Activated CD4-positive, alpha-beta memory T cell treated with anti-CD3 and anti-CD28 coated beads for 36 hours (primary cell): Measurements from ENCODE around the gene SLITRK4. TPM values are rescaled to one million over a fixed set of nuclear protein-coding genes. Genes with fewer than 3 reads are reported as not detected.

Source experiments
- CTCF ChIA-PET: fragments of 350-600 bp; sonication (Branson Sonifier 250); formaldehyde crosslinking; loops from one replicate; lab custom pipeline; 2021; ENCODE audit warnings: antibody characterized with exemption, inconsistent platforms; lab: Charles Lee
- POLR2A ChIA-PET: fragments of 350-600 bp; sonication (Branson Sonifier 250); formaldehyde crosslinking; loops from one replicate; lab custom pipeline; 2021; ENCODE audit warnings: antibody characterized with exemption; lab: Charles Lee
- DNase-seq: peaks from one replicate; pipeline ENCODE4 v3.0.0-alpha.2; 2020
- H3K27ac Mint-ChIP-seq: one replicate; pipeline ENCODE4 v1.8.0; 2021; ENCODE audit warnings: mixed read lengths
- H3K27me3 Mint-ChIP-seq: one replicate; pipeline ENCODE4 v1.8.0; 2021; ENCODE audit warnings: mixed read lengths
- H3K36me3 Mint-ChIP-seq: one replicate; pipeline ENCODE4 v1.8.0; 2021; ENCODE audit warnings: mixed read lengths
- H3K4me1 Mint-ChIP-seq: one replicate; pipeline ENCODE4 v1.8.0; 2021; ENCODE audit warnings: low read depth, mixed read lengths
- H3K4me3 Mint-ChIP-seq: one replicate; pipeline ENCODE4 v1.8.0; 2021; ENCODE audit warnings: mild to moderate bottlenecking, mixed read lengths
- H3K9me3 Mint-ChIP-seq: one replicate; pipeline ENCODE4 v1.8.0; 2021; ENCODE audit warnings: mixed read lengths
- intact Hi-C: fragments of 100-400 bp; cut with micrococcal nuclease; formaldehyde crosslinking; loops from one replicate; pipeline ENCODE4 v1.15.1; 2023
- total RNA-seq, 2 experiments: library from RNA; stranded (reverse); gene quantifications; one replicate each; pipeline ENCODE4 v1.2.3, GENCODE V29; 2021

Gene SLITRK4
- total RNA-seq, 2 experiments from 2014 or later, result not detected

DNA sequence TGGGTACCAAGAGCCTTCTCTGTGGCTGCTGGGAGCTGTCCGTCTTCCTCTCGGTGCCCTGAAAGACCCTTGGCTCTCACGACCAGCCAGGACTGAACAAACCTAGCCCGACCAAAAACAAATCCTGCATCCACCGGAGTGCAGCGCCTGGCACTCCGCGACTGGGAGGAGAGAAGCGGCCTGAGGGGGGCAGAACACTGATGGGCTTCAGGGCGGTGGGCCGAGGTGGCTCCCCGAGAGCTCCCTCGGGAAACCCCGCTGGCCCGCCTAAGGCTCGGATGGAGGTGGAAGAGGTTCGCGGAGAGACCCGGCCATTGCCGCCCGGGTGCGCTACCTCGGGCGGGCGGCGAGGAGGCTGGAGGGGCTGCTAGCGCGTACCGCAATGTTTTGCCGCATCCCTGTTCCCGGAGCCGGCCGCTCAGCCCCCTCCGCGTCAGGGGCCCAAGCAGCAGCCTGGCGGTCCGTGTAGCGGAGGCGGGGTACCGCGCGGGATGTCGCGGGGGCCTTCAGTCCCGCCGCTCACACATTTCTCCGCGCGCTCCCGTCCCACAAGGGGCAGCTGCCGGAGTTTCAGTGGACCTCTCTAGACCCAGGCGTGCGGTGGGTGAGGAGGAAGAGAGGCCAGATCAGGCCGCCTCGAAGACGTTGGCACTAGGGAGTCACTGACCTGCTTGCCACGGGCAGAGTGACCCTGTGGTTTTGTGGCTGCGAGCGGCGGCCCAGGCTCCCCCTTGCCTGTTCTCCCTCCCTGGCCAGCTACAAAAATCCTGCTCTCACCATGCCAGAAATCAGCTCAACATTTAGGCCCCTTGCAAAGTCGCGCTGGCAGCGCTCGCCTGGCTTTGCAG lies 2.2 kb downstream of the SLITRK4 start:
- ChIA-PET CTCF (no interaction called here), POLR2A (no interaction called here)
- no peak overlapping the region for H3K27ac Mint-ChIP-seq
- H3K9me3 Mint-ChIP-seq, result no peaks in the 10 kb centered on the region
- H3K4me3 Mint-ChIP-seq, result no peak overlapping the region
- no peak for DNase-seq
- intact Hi-C loops, result no loop called here
- H3K4me1 Mint-ChIP-seq, result no peaks in the 10 kb centered on the region
- peaks cover 15% of the 10 kb centered on the region for H3K27me3 Mint-ChIP-seq
- H3K36me3 Mint-ChIP-seq, result no peaks in the 10 kb centered on the region

DNA sequence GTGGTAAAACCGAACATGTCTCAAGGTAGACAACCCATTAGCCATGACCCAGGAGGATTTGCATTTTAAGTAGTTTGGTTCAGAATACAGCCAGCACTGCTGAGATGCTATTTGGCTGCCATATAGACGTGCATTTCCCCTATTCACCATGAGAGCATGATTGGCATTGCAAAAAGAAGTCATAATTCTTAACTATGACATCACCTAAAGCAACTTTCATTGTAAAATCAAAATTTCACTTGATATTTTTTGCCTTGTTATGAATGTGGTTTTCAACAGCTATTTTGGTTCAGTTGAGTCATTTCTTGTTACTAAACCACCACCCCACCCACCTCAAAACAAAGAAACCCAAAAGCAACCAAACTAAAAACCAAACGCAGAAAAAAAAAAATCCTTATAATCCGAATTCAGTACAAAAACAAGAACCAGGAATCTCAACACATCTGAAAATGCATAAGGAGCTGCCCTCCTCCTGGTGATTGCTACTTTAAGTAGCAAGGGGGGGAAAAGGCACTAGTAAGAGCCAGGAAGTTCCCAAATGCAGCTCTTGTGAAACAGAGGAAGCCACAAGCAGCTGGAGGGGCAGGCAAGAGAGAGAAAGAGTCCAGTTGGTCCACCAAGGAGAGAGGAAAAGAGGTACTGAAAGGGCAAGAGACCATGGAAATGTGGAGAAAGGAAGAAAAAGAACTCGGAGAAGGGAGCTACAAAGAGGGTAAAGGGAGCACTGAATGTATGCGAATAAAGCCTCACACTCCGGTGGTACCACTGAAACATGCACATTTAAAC lies 3.1 kb downstream of the SLITRK4 start:
- intact Hi-C loops, result no loop called here
- CTCF ChIA-PET, result no interaction called here
- no peaks in the 10 kb centered on the region for H3K4me1 Mint-ChIP-seq

DNA sequence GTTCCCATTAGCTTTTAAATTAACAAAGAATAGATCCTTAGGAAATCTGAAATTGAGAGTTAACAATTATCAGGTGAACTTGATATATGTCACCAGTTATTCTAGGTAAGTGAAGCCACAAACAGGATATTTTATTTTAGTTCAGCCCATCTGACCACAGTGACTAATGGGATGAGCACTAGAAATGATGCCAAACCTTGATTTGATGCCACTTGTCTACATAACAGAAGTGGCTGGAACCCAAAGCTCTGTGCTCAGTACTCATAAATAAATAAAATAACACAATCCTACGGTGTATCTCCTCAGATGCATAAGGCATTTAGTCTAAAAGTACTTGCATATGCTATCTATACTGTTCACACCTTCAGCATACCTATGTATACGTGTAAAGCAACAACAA lies 12.2 kb downstream of the SLITRK4 start:
- Mint-ChIP-seq H3K9me3 (no peaks in the 10 kb centered on the region), H3K4me3 (no peak overlapping the region), H3K27me3 (no peaks in the 10 kb centered on the region), H3K27ac (no peak overlapping the region), H3K36me3 (no peaks in the 10 kb centered on the region), H3K4me1 (no peaks in the 10 kb centered on the region)
- ChIA-PET CTCF (no interaction called here), POLR2A (no interaction called here)
- intact Hi-C loops, result no loop called here
- no peak for DNase-seq

More for the DNA sequence above, 3.1 kb downstream of the SLITRK4 start:
- Mint-ChIP-seq H3K27ac (no peak overlapping the region), H3K4me3 (no peak overlapping the region), H3K27me3 (peaks cover 15% of the 10 kb centered on the region), H3K9me3 (no peaks in the 10 kb centered on the region), H3K36me3 (no peaks in the 10 kb centered on the region)
- no peak for DNase-seq
- POLR2A ChIA-PET, result no interaction called here

DNA sequence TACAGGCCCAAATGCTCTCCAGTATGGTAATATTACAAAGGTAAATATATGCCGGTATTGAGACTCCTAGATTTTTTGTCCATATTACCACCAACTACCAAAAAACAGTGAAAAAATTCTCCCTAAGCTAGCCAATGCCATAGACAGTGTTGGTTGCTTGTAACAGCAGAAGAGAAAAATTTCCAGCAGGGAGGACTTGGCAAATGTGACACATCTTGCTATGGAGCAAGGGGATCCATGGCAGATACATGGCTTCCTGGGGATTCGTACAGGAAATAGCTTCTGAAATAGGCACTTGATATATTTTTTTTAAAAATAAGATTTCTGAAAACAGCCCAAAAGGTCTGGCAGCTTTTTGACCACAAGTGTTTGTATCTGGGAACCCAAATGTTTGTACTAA lies 14.6 kb downstream of the SLITRK4 start:
- ChIA-PET POLR2A (no interaction called here), CTCF (no interaction called here)
- H3K9me3 Mint-ChIP-seq, result no peaks in the 10 kb centered on the region
- H3K27me3 Mint-ChIP-seq, result no peaks in the 10 kb centered on the region
- H3K36me3 Mint-ChIP-seq, result no peaks in the 10 kb centered on the region
- H3K4me1 Mint-ChIP-seq, result no peaks in the 10 kb centered on the region
- no peak for DNase-seq
- H3K4me3 Mint-ChIP-seq, result no peak overlapping the region
- H3K27ac Mint-ChIP-seq, result no peak overlapping the region
- intact Hi-C loops, result no loop called here

DNA sequence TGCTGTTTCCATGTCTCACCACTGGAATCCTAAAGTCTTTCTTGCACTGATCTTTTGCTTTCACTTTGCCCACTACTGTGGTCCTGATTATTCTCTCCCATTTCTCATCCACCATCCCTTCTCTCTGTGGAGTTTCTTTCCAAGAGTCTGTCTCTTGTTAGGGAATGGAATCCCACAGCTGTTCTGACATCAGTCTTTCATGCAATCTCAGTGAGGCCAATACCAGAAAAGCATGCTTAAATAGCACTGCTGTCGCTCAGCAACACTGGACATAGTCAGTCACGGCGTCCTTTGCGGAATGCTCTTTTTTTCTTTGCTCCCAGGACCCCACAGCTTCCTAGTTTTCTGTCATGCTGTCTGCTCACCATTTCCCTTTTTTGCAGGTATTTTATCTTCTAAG lies 20.1 kb downstream of the SLITRK4 start:
- ChIA-PET POLR2A (no interaction called here), CTCF (no interaction called here)
- no peak overlapping the region for H3K4me3 Mint-ChIP-seq
- intact Hi-C loops, result no loop called here
- H3K9me3 Mint-ChIP-seq, result peaks cover 2% of the 10 kb centered on the region
- DNase-seq, result no peak
- no peaks in the 10 kb centered on the region for H3K36me3 Mint-ChIP-seq
- H3K4me1 Mint-ChIP-seq, result no peaks in the 10 kb centered on the region
- no peaks in the 10 kb centered on the region for H3K27me3 Mint-ChIP-seq
- no peak overlapping the region for H3K27ac Mint-ChIP-seq

DNA sequence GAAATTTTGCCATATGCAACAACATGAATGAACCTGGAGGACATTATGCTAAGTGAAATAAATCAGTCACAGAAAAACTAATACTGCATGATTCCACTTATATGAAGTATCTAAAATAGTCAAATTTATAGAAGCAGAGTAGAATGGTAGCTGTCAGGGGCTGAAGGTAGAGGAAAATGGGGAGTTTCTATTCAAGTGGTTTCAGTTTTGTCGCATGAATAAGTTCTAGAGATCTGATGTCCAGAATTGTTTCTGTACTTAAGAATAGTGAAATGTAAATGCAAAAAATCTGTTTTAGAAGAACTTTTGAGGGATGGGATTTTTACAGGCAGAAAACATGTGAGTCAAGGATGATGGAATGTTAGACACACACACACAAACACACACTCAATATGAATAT lies 34.1 kb downstream of the SLITRK4 start:
- H3K36me3 Mint-ChIP-seq, result no peaks in the 10 kb centered on the region
- no peak overlapping the region for H3K4me3 Mint-ChIP-seq
- H3K9me3 Mint-ChIP-seq, result no peaks in the 10 kb centered on the region
- H3K27ac Mint-ChIP-seq, result no peak overlapping the region
- H3K27me3 Mint-ChIP-seq, result no peaks in the 10 kb centered on the region
- no peaks in the 10 kb centered on the region for H3K4me1 Mint-ChIP-seq
- DNase-seq, result no peak
- CTCF ChIA-PET, result no interaction called here
- intact Hi-C loops, result no loop called here
- POLR2A ChIA-PET, result no interaction called here

DNA sequence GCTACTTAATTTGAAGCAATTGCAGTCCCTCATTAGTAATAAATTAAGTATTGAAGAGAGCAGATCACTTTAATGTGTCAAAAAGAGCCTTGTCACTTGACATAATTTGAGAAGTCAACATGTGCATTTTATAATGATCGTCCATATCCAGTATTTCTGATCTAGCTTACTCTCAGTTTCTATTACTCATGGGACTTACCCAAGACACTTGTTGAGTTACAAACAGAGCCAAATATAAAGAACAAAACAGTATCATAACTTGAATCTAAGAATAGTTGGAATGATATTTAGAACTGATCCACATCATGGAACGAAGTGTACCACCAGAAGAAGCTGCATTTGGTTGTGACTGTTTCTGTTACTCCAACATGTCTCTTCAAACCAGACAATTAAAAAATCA lies 54.7 kb downstream of the SLITRK4 start:
- Mint-ChIP-seq H3K9me3 (peaks cover 2% of the 10 kb centered on the region), H3K27ac (no peak overlapping the region), H3K4me1 (no peaks in the 10 kb centered on the region), H3K27me3 (no peaks in the 10 kb centered on the region), H3K4me3 (no peak overlapping the region), H3K36me3 (no peaks in the 10 kb centered on the region)
- ChIA-PET CTCF (no interaction called here), POLR2A (no interaction called here)
- intact Hi-C loops, result no loop called here
- no peak for DNase-seq

DNA sequence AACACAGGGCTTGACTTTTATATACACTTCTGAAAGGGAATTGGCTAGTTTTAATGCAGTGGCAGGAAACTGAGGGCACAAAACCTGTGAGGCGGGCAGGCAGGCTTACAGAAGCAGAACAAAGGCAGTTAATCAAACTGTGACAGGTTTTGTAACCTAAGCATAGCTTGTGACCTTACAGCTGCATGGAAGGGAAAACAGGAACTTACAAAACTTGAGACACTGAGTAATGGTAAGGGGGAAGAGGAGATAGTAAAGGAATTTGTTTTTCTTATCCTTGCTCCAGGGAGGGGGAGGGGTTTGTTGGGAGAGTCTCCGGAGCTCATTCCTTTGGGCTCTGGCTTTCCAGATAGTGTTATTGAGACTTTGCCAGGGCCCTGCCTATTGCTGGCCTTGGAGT lies 55.6 kb downstream of the SLITRK4 start:
- Mint-ChIP-seq H3K4me3 (no peak overlapping the region), H3K9me3 (peaks cover 2% of the 10 kb centered on the region), H3K4me1 (no peaks in the 10 kb centered on the region), H3K36me3 (no peaks in the 10 kb centered on the region), H3K27me3 (no peaks in the 10 kb centered on the region), H3K27ac (no peak overlapping the region)
- CTCF ChIA-PET, result no interaction called here
- DNase-seq, result no peak
- POLR2A ChIA-PET, result no interaction called here
- intact Hi-C loops, result no loop called here

Other genes with a start within 250 kb of the SLITRK4 start
- not detected for gene SPANXN3, start 118.6 kb downstream of the SLITRK4 start, total RNA-seq
- gene SPANXN2, start 84.7 kb upstream of the SLITRK4 start, total RNA-seq, result not detected
- gene UBE2NL, start 248.0 kb upstream of the SLITRK4 start, total RNA-seq, result not detected